H9 (cell line): Measurements from ENCODE around the gene RICTOR. TPM values are rescaled to one million over a fixed set of nuclear protein-coding genes. Genes with fewer than 3 reads are reported as not detected.

ENCODE experiments used
- DNase-seq: peaks from one replicate; pipeline ENCODE4 v3.0.0-alpha.2; 2017
- H2AFZ ChIP-seq: one replicate; pipeline ENCODE4 v1.6.1; 2013; ENCODE audit warnings: mild to moderate bottlenecking, low read length, control low read depth, moderate library complexity
- H2AK5ac ChIP-seq: 2 replicates; pipeline ENCODE4 v1.6.1; 2013; ENCODE audit warnings: low read length, control low read depth, mixed read lengths; ENCODE audit not compliant: insufficient read length
- H2BK120ac ChIP-seq: one replicate; pipeline ENCODE4 v1.6.1; 2013; ENCODE audit warnings: low read depth, mild to moderate bottlenecking, low read length, control low read depth, inconsistent platforms; ENCODE audit not compliant: poor library complexity, severe bottlenecking
- H2BK12ac ChIP-seq: 2 replicates; pipeline ENCODE4 v1.6.1; 2013; ENCODE audit warnings: low read length, control low read depth, mixed read lengths, low read depth; ENCODE audit not compliant: insufficient read length
- H2BK15ac ChIP-seq: 2 replicates; pipeline ENCODE4 v1.6.1; 2013; ENCODE audit warnings: low read depth, low read length, control low read depth
- H2BK20ac ChIP-seq: one replicate; pipeline ENCODE4 v1.6.1; 2013; ENCODE audit warnings: low read depth, mild to moderate bottlenecking, low read length, control low read depth, inconsistent platforms; ENCODE audit not compliant: poor library complexity, severe bottlenecking
- H2BK5ac ChIP-seq: 2 replicates; pipeline ENCODE4 v1.6.1; 2013; ENCODE audit warnings: low read length, control low read depth, mixed read lengths; ENCODE audit not compliant: insufficient read length
- H3K14ac ChIP-seq: 2 replicates; pipeline ENCODE4 v1.6.1; 2013; ENCODE audit warnings: low read length, control low read depth; ENCODE audit not compliant: insufficient read depth
- H3K18ac ChIP-seq: 2 replicates; pipeline ENCODE4 v1.6.1; 2013; ENCODE audit warnings: low read depth, mild to moderate bottlenecking, mixed read lengths, low read length, control low read depth; ENCODE audit not compliant: insufficient read length
- H3K23ac ChIP-seq: 2 replicates; pipeline ENCODE4 v1.6.1; 2013; ENCODE audit warnings: low read length, control low read depth, mixed read lengths, low read depth; ENCODE audit not compliant: insufficient read length
- H3K23me2 ChIP-seq: 2 replicates; pipeline ENCODE4 v1.6.1; 2013; ENCODE audit warnings: low read depth, mild to moderate bottlenecking, mixed read lengths, low read length, control low read depth; ENCODE audit not compliant: insufficient read length, poor library complexity, severe bottlenecking
- H3K27ac ChIP-seq: 2 replicates; pipeline ENCODE4 v1.5.1; 2013; ENCODE audit warnings: low read length, control low read depth, mixed read lengths, low read depth; ENCODE audit not compliant: insufficient read length
- H3K27me3 ChIP-seq: 2 replicates; pipeline ENCODE4 v1.6.1; 2013; ENCODE audit warnings: low read length, control low read depth, inconsistent platforms; ENCODE audit not compliant: insufficient read depth
- H3K4ac ChIP-seq: 2 replicates; pipeline ENCODE4 v1.6.1; 2013; ENCODE audit warnings: low read depth, mild to moderate bottlenecking, control low read depth, inconsistent platforms, low read length, moderate library complexity
- H3K4me1 ChIP-seq: 2 replicates; pipeline ENCODE4 v1.6.1; 2013; ENCODE audit warnings: low read length, control low read depth, inconsistent platforms; ENCODE audit not compliant: insufficient read depth
- H3K4me2 ChIP-seq: 2 replicates; pipeline ENCODE4 v1.6.1; 2013; ENCODE audit warnings: low read length, control low read depth, mixed read lengths; ENCODE audit not compliant: insufficient read length, insufficient read depth
- H3K56ac ChIP-seq: 2 replicates; pipeline ENCODE4 v1.6.1; 2013; ENCODE audit warnings: low read depth, mild to moderate bottlenecking, mixed read lengths, low read length, control low read depth; ENCODE audit not compliant: insufficient read length
- H3K79me1 ChIP-seq: 2 replicates; pipeline ENCODE4 v1.6.1; 2013; ENCODE audit warnings: low read depth, mild to moderate bottlenecking, moderate library complexity, low read length, control low read depth, inconsistent platforms; ENCODE audit not compliant: insufficient read depth, poor library complexity, severe bottlenecking
- H3K79me2 ChIP-seq: 2 replicates; pipeline ENCODE4 v1.6.1; 2013; ENCODE audit warnings: low read length, control low read depth, inconsistent platforms; ENCODE audit not compliant: insufficient read depth
- H3K9ac ChIP-seq: 2 replicates; pipeline ENCODE4 v1.6.1; 2013; ENCODE audit warnings: low read length, control low read depth, mixed read lengths; ENCODE audit not compliant: insufficient read length; ENCODE audit errors: extremely low read depth
- H3K9me3 ChIP-seq: one replicate; pipeline ENCODE4 v1.6.1; 2013; ENCODE audit warnings: low read depth, low read length, inconsistent platforms; ENCODE audit not compliant: control insufficient read depth
- H3T11ph ChIP-seq: one replicate; pipeline ENCODE4 v1.6.1; 2013; ENCODE audit warnings: mild to moderate bottlenecking, low read length, control low read depth, inconsistent platforms
- H4K20me1 ChIP-seq: one replicate; pipeline ENCODE4 v1.6.1; 2013; ENCODE audit not compliant: control insufficient read depth, insufficient read length, insufficient read depth
- H4K5ac ChIP-seq: 2 replicates; pipeline ENCODE4 v1.6.1; 2013; ENCODE audit warnings: low read depth, mild to moderate bottlenecking, mixed read lengths, low read length, control low read depth; ENCODE audit not compliant: insufficient read length
- H4K8ac ChIP-seq: replicated peaks from 2 replicates; pipeline ENCODE4 v1.6.1; 2013; ENCODE audit warnings: low read length, control low read depth, mixed read lengths, low read depth; ENCODE audit not compliant: insufficient read length
- H4K91ac ChIP-seq: 2 replicates; pipeline ENCODE4 v1.6.1; 2013; ENCODE audit warnings: low read depth, mild to moderate bottlenecking, moderate library complexity, mixed read lengths, low read length, control low read depth; ENCODE audit not compliant: insufficient read length
- H3K27ac Mint-ChIP-seq, 3 experiments: 2 replicates in 2 of 3; 3 replicates in 1 of 3; pipeline ENCODE4 v1.8.0; 2020 to 2021; ENCODE audit warnings: mixed read lengths in 3 of 3, mild to moderate bottlenecking in 1 of 3, moderate library complexity in 1 of 3
- H3K27me3 Mint-ChIP-seq: 2 replicates; pipeline ENCODE4 v1.8.0; 2021; ENCODE audit warnings: low read depth, mild to moderate bottlenecking, moderate library complexity, mixed read lengths
- H3K36me3 Mint-ChIP-seq, 3 experiments: 2 replicates in 2 of 3; 3 replicates in 1 of 3; pipeline ENCODE4 v1.8.0; 2020 to 2021; ENCODE audit warnings: low read depth in 3 of 3, mixed read lengths in 3 of 3; ENCODE audit not compliant: insufficient read depth in 1 of 3
- H3K4me1 Mint-ChIP-seq, 2 experiments: 2 replicates each; pipeline ENCODE4 v1.8.0; 2020; ENCODE audit warnings: mixed read lengths in 2 of 2
- H3K4me3 Mint-ChIP-seq, 2 experiments: 2 replicates in 1 of 2; 3 replicates in 1 of 2; pipeline ENCODE4 v1.8.0; 2020 to 2021; ENCODE audit warnings: mild to moderate bottlenecking in 2 of 2, mixed read lengths in 2 of 2, moderate library complexity in 1 of 2
- H3K9me3 Mint-ChIP-seq, 2 experiments: 2 replicates in 1 of 2; 3 replicates in 1 of 2; pipeline ENCODE4 v1.8.0; 2020; ENCODE audit warnings: mild to moderate bottlenecking in 2 of 2, mixed read lengths in 2 of 2, moderate library complexity in 1 of 2
- CTCF ChIP-seq: fragments of 200-600 bp; sonication (generic); conservative IDR thresholded peaks from 3 replicates; pipeline ENCODE4 v1.8.0; 2021; ENCODE audit warnings: antibody characterized with exemption, mild to moderate bottlenecking
- WGBS: extraction: QIAGEN DNeasy Blood & Tissue Kit; methylation state at CpG from one replicate; pipeline ENCODE4 v1.1.7; 2013; ENCODE audit warnings: missing lambda C conversion rate, low lambda C conversion rate, mixed read lengths; ENCODE audit not compliant: insufficient read length; ENCODE audit errors: extremely low coverage; 5-methylcytosine and 5-hydroxymethylcytosine counted together
- total RNA-seq: library from RNA; stranded (reverse); gene quantifications from 2 replicates; pipeline ENCODE4 v1.2.1, GENCODE V29; 2021

The RICTOR gene
- total RNA-seq, 1 experiment from 2014 or later = 20.9 TPM

DNA sequence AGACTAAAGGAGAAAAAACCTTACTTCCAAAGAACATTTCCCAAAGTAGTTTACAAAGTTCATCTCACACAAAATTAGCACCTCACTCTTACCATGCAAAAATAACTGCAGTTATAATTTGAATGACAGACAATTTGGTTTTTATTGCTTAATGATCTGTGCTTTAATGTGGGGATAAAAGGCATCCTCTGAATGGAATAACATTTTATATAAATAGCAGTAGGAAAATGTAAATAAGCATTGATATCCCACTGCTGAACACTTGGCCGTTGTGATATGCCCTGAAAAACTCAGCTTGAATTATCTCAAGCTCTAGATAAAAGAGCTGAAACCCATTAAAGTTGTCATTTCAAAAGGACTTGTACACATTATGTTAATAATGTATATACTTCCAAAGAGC, 135.2 kb downstream of the RICTOR start:
- no peaks in the 10 kb centered on the region for H3K23me2 ChIP-seq
- no peaks in the 10 kb centered on the region for H3K79me1 ChIP-seq
- no peaks in the 10 kb centered on the region for H3K4me1 Mint-ChIP-seq
- H4K20me1 ChIP-seq = no peaks in the 10 kb centered on the region
- H3K27ac ChIP-seq = no peak overlapping the region
- peaks cover 0 to 9% (median 4%) of the 10 kb centered on the region in 3 experiments; a peak in 5 of 7 replicates for H3K36me3 Mint-ChIP-seq
- H2BK12ac ChIP-seq = no peak overlapping the region
- H3K27me3 ChIP-seq = no peaks in the 10 kb centered on the region
- H2AFZ ChIP-seq = no peak overlapping the region
- no peak for DNase-seq
- no peak overlapping the region for H2BK15ac ChIP-seq
- no peak overlapping the region for H3K9ac ChIP-seq
- no peak overlapping the region for H3T11ph ChIP-seq
- no peaks in the 10 kb centered on the region for H3K79me2 ChIP-seq
- H3K23ac ChIP-seq = no peak overlapping the region
- no peaks in the 10 kb centered on the region for H3K4me1 ChIP-seq
- no peaks in the 10 kb centered on the region for H3K9me3 ChIP-seq
- no peaks in the 10 kb centered on the region for H3K9me3 Mint-ChIP-seq
- TF ChIP-seq CTCF = no peak
- H3K56ac ChIP-seq = no peak overlapping the region
- no peak overlapping the region for H3K18ac ChIP-seq
- WGBS = no CpG with 5 or more reads among the region's 1 CpG
- no peak overlapping the region for H4K5ac ChIP-seq
- H3K27ac Mint-ChIP-seq = no peak overlapping the region
- H3K4me2 ChIP-seq = no peak overlapping the region
- H3K4ac ChIP-seq = no peak overlapping the region
- H2BK20ac ChIP-seq = no peak overlapping the region
- no peak overlapping the region for H4K8ac ChIP-seq
- no peak overlapping the region for H2BK120ac ChIP-seq
- no peak overlapping the region for H4K91ac ChIP-seq
- H3K14ac ChIP-seq = no peak overlapping the region
- H3K4me3 Mint-ChIP-seq = no peak overlapping the region
- H2BK5ac ChIP-seq = no peak overlapping the region
- H2AK5ac ChIP-seq = no peak overlapping the region
- no peaks in the 10 kb centered on the region for H3K27me3 Mint-ChIP-seq
